Heart left ventricle (tissue), 16 donors: ENCODE data around the gene BRPF1. TPM values are rescaled to one million over a fixed set of nuclear protein-coding genes. Genes with fewer than 3 reads are reported as not detected.

ENCODE experiments used
- ATAC-seq, 4 donors: fragments of 200-7000 bp; cut with Tn5 transposase; one replicate each; pipeline ENCODE4 v1.9.1; 2020 to 2022; ENCODE audit warnings: moderate library complexity in 4 of 4, mild to moderate bottlenecking in 3 of 4, moderate number of reproducible peaks in 1 of 4
- DNase-seq, 5 donors: peaks; one replicate each; pipeline ENCODE4 v3.0.0-alpha.2; 2020
- H3K27ac ChIP-seq, 12 donors: fragments of 200-600 bp; sonication (generic) in 4 of 12; one replicate each; pipeline versions ENCODE4 v1.5.0 to v1.8.0; 2016 to 2022; ENCODE audit warnings: mild to moderate bottlenecking in 2 of 12
- H3K27me3 ChIP-seq, 9 donors: fragments of 200-600 bp; sonication (generic) in 2 of 9; one replicate each; pipeline versions ENCODE4 v1.5.1 to v1.8.0; 2016 to 2022; ENCODE audit warnings: mild to moderate bottlenecking in 3 of 9
- H3K36me3 ChIP-seq, 9 donors: fragments of 200-600 bp; sonication (generic) in 2 of 9; one replicate each; pipeline versions ENCODE4 v1.5.0 to v1.8.0; 2018 to 2022; ENCODE audit warnings: mild to moderate bottlenecking in 2 of 9
- H3K4me1 ChIP-seq, 12 donors: fragments of 200-600 bp; sonication (generic) in 4 of 12; one replicate each; pipeline versions ENCODE4 v1.5.0 to v1.8.0; 2016 to 2022; ENCODE audit warnings: mild to moderate bottlenecking in 3 of 12
- H3K4me3 ChIP-seq, 12 donors: fragments of 200-600 bp; sonication (generic) in 4 of 12; one replicate each; pipeline versions ENCODE4 v1.5.0 to v1.8.0; 2017 to 2022; ENCODE audit warnings: mild to moderate bottlenecking in 9 of 12, moderate library complexity in 4 of 12
- H3K9me3 ChIP-seq, 12 donors: fragments of 200-600 bp; sonication (generic) in 4 of 12; one replicate each; pipeline versions ENCODE4 v1.5.0 to v1.8.0; 2016 to 2022; ENCODE audit warnings: mild to moderate bottlenecking in 1 of 12
- CTCF ChIP-seq, 12 donors: fragments of 200-600 bp; sonication (generic) in 4 of 12; IDR thresholded peaks; one replicate each; pipeline versions ENCODE4 v1.5.0 to v1.8.0; 2018 to 2022; ENCODE audit warnings: antibody characterized with exemption in 12 of 12, mild to moderate bottlenecking in 5 of 12
- POLR2A ChIP-seq, 2 donors: fragments of 450-650 bp; IDR thresholded peaks; one replicate each; pipeline ENCODE4 v1.6.1; 2017; ENCODE audit warnings: antibody characterized with exemption in 2 of 2, mild to moderate bottlenecking in 2 of 2, moderate library complexity in 2 of 2
- WGBS, 4 donors: extraction: QIAGEN DNeasy Blood & Tissue Kit in 2 of 4; methylation state at CpG; one replicate each; pipeline versions ENCODE4 v1.1.5 to v1.1.7; 2013 to 2018; 5-methylcytosine and 5-hydroxymethylcytosine counted together
- intact Hi-C, 10 donors: fragments of 100-400 bp; cut with DNase I; formaldehyde crosslinking; loops; one replicate each; pipeline versions ENCODE4 v1.11.1 to v1.14.2; 2022
- polyA plus RNA-seq, 2 donors: library from polyadenylated mRNA; stranded (reverse); fragments of 200-250 nt; gene quantifications; one replicate each; pipeline ENCODE4 v1.2.3, GENCODE V29; 2013
- total RNA-seq, 9 donors: library from RNA; depleted of rRNA in 2 of 9; stranded (reverse); fragments of >200 nt in 2 of 9; fragmentation: NEBNext Ultra II Directional in 3 of 9; extraction: Animal tissue kit (Norgen Biotek cat#: 25700) in 3 of 9; gene quantifications; one replicate each; pipeline versions ENCODE4 v1.1.0 to v1.2.4, GENCODE V29; 2016 to 2023
- donor health status: ischemic (EF 13 %, LVEDD 7.1; RV severe dilation, severe dysfunction).
- donor health status: healthy with polysubstance abuse.
- donor health status: DM: no; HTN: yes; CAD: no.
- donor health status: DM: no; HTN: no; CAD: no.
- donor health status: ischemic (EF 25% LVEDD 6.9; RV normal size, moderate dysfunction).
- donor health status: ischemic (EF 25% LVEDD 5.7; RV mildly dilated, moderate dysfunction).
- donor health status: healthy.
- donor health status: DM: yes; HTN: yes; CAD: no.
- donor health status: ischemic (EF 35%, LVEDD 5.7; RV mildly dilated, moderate dysfunction).
- donor health status: nonischemic (EF 11% LVEDD 7.7; RV severe dilation, severe dysfunction).
- donor health status: DM: yes; HTN: yes; CAD: no.
- donor health status: PGD.
- donor health status: ischemic (EF 29% LVEDD 5.4; RV normal size, mild dysfunction).
- donor health status: nonischemic (EF 23%, LVEDD 6.1; RV moderate dilation, normal function).

BRPF1 gene
- total and polyA plus RNA-seq, 11 donors, result 5.5 to 17.8 (median 10.6) TPM

GRCh38 chr3:9780458-9780812 lies 48.9 kb downstream of the BRPF1 start:
- H3K4me1 ChIP-seq, result peaks cover 0 to 61% (median 0%) of the 10 kb centered on the region in 12 donors
- no peak for DNase-seq

GRCh38 chr3:9780910-9781309 lies 49.4 kb downstream of the BRPF1 start:
- no peaks in the 10 kb centered on the region for H3K9me3 ChIP-seq
- ATAC-seq (no peak), DNase-seq (no peak)
- TF ChIP-seq POLR2A (IDR thresholded peaks at IDR 0.05) (no peak), CTCF (IDR thresholded peaks at IDR 0.05) (no peak)
- no peak overlapping the region for H3K4me3 ChIP-seq
- 91 to 94% (median 93%) methylated on average over 4 of the region's 4 CpGs for WGBS, 4 donors
- intact Hi-C loops, result no loop called here
- H3K27ac ChIP-seq, result peak overlapping the region in 1 of 12 donors; percentile 87
- no peaks in the 10 kb centered on the region for H3K27me3 ChIP-seq
- peaks cover 0 to 61% (median 0%) of the 10 kb centered on the region in 12 donors for H3K4me1 ChIP-seq
- peaks cover 0 to 66% (median 57%) of the 10 kb centered on the region in 9 donors for H3K36me3 ChIP-seq

More at GRCh38 chr3:9780458-9780812, 48.9 kb downstream of the BRPF1 start:
- no peak overlapping the region for H3K4me3 ChIP-seq
- peak in 1 of 4 donors; percentile 7 for ATAC-seq
- TF ChIP-seq POLR2A (IDR thresholded peaks at IDR 0.05) (no peak), CTCF (IDR thresholded peaks at IDR 0.05) (no peak)
- H3K36me3 ChIP-seq, result peaks cover 0 to 61% (median 53%) of the 10 kb centered on the region in 9 donors
- peak overlapping the region in 3 of 12 donors; percentile 23 to 87 (median 26) for H3K27ac ChIP-seq
- 77 to 87% (median 86%) methylated on average over 9 to 10 of the region's 10 CpGs for WGBS, 4 donors
- H3K27me3 ChIP-seq, result no peaks in the 10 kb centered on the region
- intact Hi-C loops, result no loop called here
- H3K9me3 ChIP-seq, result no peaks in the 10 kb centered on the region

GRCh38 chr3:9781551-9781950 lies 50.0 kb downstream of the BRPF1 start:
- DNase-seq, result no peak
- TF ChIP-seq CTCF (IDR thresholded peaks at IDR 0.05), result no peak
- no peak for TF ChIP-seq POLR2A (IDR thresholded peaks at IDR 0.05)
- no peaks in the 10 kb centered on the region for H3K9me3 ChIP-seq
- peaks cover 0 to 61% (median 0%) of the 10 kb centered on the region in 12 donors for H3K4me1 ChIP-seq
- no peak for ATAC-seq
- 77 to 90% (median 83%) methylated on average over 1 of the region's 1 CpG for WGBS, 4 donors
- peak overlapping the region in 1 of 12 donors; percentile 87 for H3K27ac ChIP-seq
- H3K27me3 ChIP-seq, result no peaks in the 10 kb centered on the region
- intact Hi-C loops, result no loop called here
- no peak overlapping the region for H3K4me3 ChIP-seq
- peaks cover 0 to 72% (median 63%) of the 10 kb centered on the region in 9 donors for H3K36me3 ChIP-seq

GRCh38 chr3:9781978-9782603 lies 50.6 kb downstream of the BRPF1 start:
- no peaks in the 10 kb centered on the region for H3K9me3 ChIP-seq
- intact Hi-C loops, result no loop called here
- 80 to 86% (median 83%) methylated on average over 3 of the region's 3 CpGs for WGBS, 4 donors
- TF ChIP-seq POLR2A (IDR thresholded peaks at IDR 0.05) (no peak), CTCF (IDR thresholded peaks at IDR 0.05) (no peak)
- H3K4me1 ChIP-seq, result peaks cover 0 to 56% (median 0%) of the 10 kb centered on the region in 12 donors
- no peaks in the 10 kb centered on the region for H3K27me3 ChIP-seq
- H3K4me3 ChIP-seq, result no peak overlapping the region
- DNase-seq (no peak), ATAC-seq (no peak)
- peak overlapping the region in 1 of 12 donors; percentile 87 for H3K27ac ChIP-seq
- peaks cover 0 to 77% (median 68%) of the 10 kb centered on the region in 9 donors for H3K36me3 ChIP-seq
